ENCODE data around the gene DDAH2. TPM values are rescaled to one million over a fixed set of nuclear protein-coding genes. Genes with fewer than 3 reads are reported as not detected.

DDAH2 gene
- total RNA-seq, 1 donor from 2014 or later = 266 TPM

GRCh38 chr6:31761343-31761742 lies 32.2 kb upstream of the DDAH2 start:
- peaks cover 5% of the 10 kb centered on the region for H3K4me1 Mint-ChIP-seq (ENCODE audit: low read depth, unreplicated experiment)
- H3K27ac Mint-ChIP-seq (ENCODE audit: unreplicated experiment) = no peak overlapping the region
- no peaks in the 10 kb centered on the region for H3K9me3 Mint-ChIP-seq (ENCODE audit: unreplicated experiment)
- H3K27me3 Mint-ChIP-seq (ENCODE audit: unreplicated experiment) = peaks cover 4% of the 10 kb centered on the region
- H3K4me3 Mint-ChIP-seq (ENCODE audit: unreplicated experiment) = no peak overlapping the region
- no peak for DNase-seq
- no peak for TF ChIP-seq CTCF (IDR thresholded peaks at IDR 0.05; ENCODE audit: partially characterized antibody, unreplicated experiment)
- H3K36me3 Mint-ChIP-seq (ENCODE audit: unreplicated experiment) = peaks cover 7% of the 10 kb centered on the region

GRCh38 chr6:31760790-31761189 lies 31.7 kb upstream of the DDAH2 start:
- H3K9me3 Mint-ChIP-seq (ENCODE audit: unreplicated experiment) = no peaks in the 10 kb centered on the region
- peaks cover 4% of the 10 kb centered on the region for H3K27me3 Mint-ChIP-seq (ENCODE audit: unreplicated experiment)
- H3K36me3 Mint-ChIP-seq (ENCODE audit: unreplicated experiment) = peaks cover 7% of the 10 kb centered on the region
- H3K4me3 Mint-ChIP-seq (ENCODE audit: unreplicated experiment) = no peak overlapping the region
- DNase-seq = no peak
- no peak overlapping the region for H3K27ac Mint-ChIP-seq (ENCODE audit: unreplicated experiment)
- peaks cover 5% of the 10 kb centered on the region for H3K4me1 Mint-ChIP-seq (ENCODE audit: low read depth, unreplicated experiment)
- no peak for TF ChIP-seq CTCF (IDR thresholded peaks at IDR 0.05; ENCODE audit: partially characterized antibody, unreplicated experiment)

GRCh38 chr6:31758281-31758680 lies 29.2 kb upstream of the DDAH2 start:
- Mint-ChIP-seq H3K36me3 (ENCODE audit: unreplicated experiment) (peaks cover 7% of the 10 kb centered on the region), H3K4me3 (ENCODE audit: unreplicated experiment) (no peak overlapping the region), H3K4me1 (ENCODE audit: low read depth, unreplicated experiment) (no peaks in the 10 kb centered on the region), H3K27ac (ENCODE audit: unreplicated experiment) (no peak overlapping the region), H3K9me3 (ENCODE audit: unreplicated experiment) (no peaks in the 10 kb centered on the region), H3K27me3 (ENCODE audit: unreplicated experiment) (peaks cover 4% of the 10 kb centered on the region)
- no peak for DNase-seq
- TF ChIP-seq CTCF (IDR thresholded peaks at IDR 0.05; ENCODE audit: partially characterized antibody, unreplicated experiment) = no peak

GRCh38 chr6:31752739-31753319 lies 23.7 kb upstream of the DDAH2 start:
- peaks cover 3% of the 10 kb centered on the region for H3K9me3 Mint-ChIP-seq (ENCODE audit: unreplicated experiment)

More at GRCh38 chr6:31752739-31753319, 23.7 kb upstream of the DDAH2 start:
- Mint-ChIP-seq H3K27me3 (ENCODE audit: unreplicated experiment) (peaks cover 2% of the 10 kb centered on the region), H3K4me3 (ENCODE audit: unreplicated experiment) (no peak overlapping the region), H3K36me3 (ENCODE audit: unreplicated experiment) (no peaks in the 10 kb centered on the region), H3K4me1 (ENCODE audit: low read depth, unreplicated experiment) (no peaks in the 10 kb centered on the region), H3K27ac (ENCODE audit: unreplicated experiment) (no peak overlapping the region)
- TF ChIP-seq CTCF (IDR thresholded peaks at IDR 0.05; ENCODE audit: partially characterized antibody, unreplicated experiment) = no peak
- no peak for DNase-seq
